Globus pallidus (tissue), 1 donor: ENCODE results near the gene SLA2.
"Not testable (repeated sequence)": the region's sequence is repeated elsewhere in the genome, so short reads cannot be mapped to it uniquely, and the experiment has no call there.

Experiments
- DNase-seq: peaks from one replicate; pipeline ENCODE4 v3.0.0-alpha.2; 2015; ENCODE audit warnings: low spot score

Gene SLA2

GRCh38 chr20:36573798-36574365 lies 72.1 kb downstream of the SLA2 start:
- DNase-seq: peak; percentile 50

- peak; percentile 38 for DNase-seq
Measured at GRCh38 chr20:36573103-36573797, 72.7 kb downstream of the SLA2 start, which contains the start of gene TGIF2. TGIF2 (plus strand) TSS chr20:36573597; CDS start chr20:36578775, 5,178 bp downstream.

- no peak for DNase-seq
Measured at GRCh38 chr20:36572701-36573102, 73.3 kb downstream of the SLA2 start.

- no peak for DNase-seq
Measured at GRCh38 chr20:36571564-36572504, 74.2 kb downstream of the SLA2 start.

- DNase-seq: no peak
Measured at GRCh38 chr20:36569847-36570429, 76.1 kb downstream of the SLA2 start.

- no peak for DNase-seq
Measured at GRCh38 chr20:36565520-36565919, 80.5 kb downstream of the SLA2 start.

- DNase-seq: not testable (repeated sequence)
Measured at GRCh38 chr20:36564726-36565121, 81.3 kb downstream of the SLA2 start.

GRCh38 chr20:36564078-36564725 lies 81.8 kb downstream of the SLA2 start:
- not testable (repeated sequence) for DNase-seq

- DNase-seq: no peak
Measured at GRCh38 chr20:36563374-36563773, 82.6 kb downstream of the SLA2 start.

- no peak for DNase-seq
Measured at GRCh38 chr20:36562724-36563123, 83.3 kb downstream of the SLA2 start.
